Upper lobe of left lung (tissue), 4 donors: Measurements from ENCODE around the gene PRKAR1B.

Experiments
- CTCF ChIP-seq, 6 experiments: fragments of 450-650 bp in 4 of 6; fragments of 200-600 bp in 2 of 6; sonication (generic) in 2 of 6; IDR thresholded peaks; one replicate each; pipeline ENCODE4 v1.5.1; 2016 to 2019; ENCODE audit warnings: antibody characterized with exemption in 6 of 6
- POLR2A ChIP-seq, 4 donors: fragments of 450-650 bp; IDR thresholded peaks; one replicate each; pipeline ENCODE4 v1.5.1; 2016 to 2017; ENCODE audit warnings: antibody characterized with exemption in 4 of 4, mild to moderate bottlenecking in 2 of 4

- TF ChIP-seq CTCF (IDR thresholded peaks at IDR 0.05), result no peak
- TF ChIP-seq POLR2A (IDR thresholded peaks at IDR 0.05), result no peak
These were observed 98.3 kb downstream of the PRKAR1B start for GRCh38 chr7:628826-629225.
